Karpas-422 (cell line): Measurements from ENCODE around the gene SHOX. TPM values are rescaled to one million over a fixed set of nuclear protein-coding genes. Genes with fewer than 3 reads are reported as not detected.
"Not testable (repeated sequence)": the region's sequence is repeated elsewhere in the genome, so short reads cannot be mapped to it uniquely, and the experiment has no call there.

ENCODE experiments used
- DNase-seq: peaks from one replicate; pipeline ENCODE4 v3.0.0-alpha.2; 2015
- H2AFZ ChIP-seq: fragments of 200-600 bp; sonication (generic); 2 replicates; pipeline ENCODE4 v1.6.1; 2014; ENCODE audit warnings: antibody characterized with exemption, low read length, mixed read lengths
- H3K27ac ChIP-seq: fragments of 200-600 bp; sonication (generic); 2 replicates; pipeline ENCODE4 v1.5.1; 2014; ENCODE audit warnings: mild to moderate bottlenecking, low read length, moderate library complexity
- H3K27me3 ChIP-seq: fragments of 200-600 bp; sonication (generic); 2 replicates; pipeline ENCODE4 v1.6.1; 2014; ENCODE audit warnings: low read length, mixed read lengths
- H3K36me3 ChIP-seq: fragments of 200-600 bp; sonication (generic); 2 replicates; pipeline ENCODE4 v1.6.1; 2014; ENCODE audit warnings: low read length, mixed read lengths; ENCODE audit not compliant: insufficient read depth
- H3K4me1 ChIP-seq: fragments of 200-600 bp; sonication (generic); 2 replicates; pipeline ENCODE4 v1.6.1; 2014; ENCODE audit warnings: mild to moderate bottlenecking, low read length, mixed read lengths
- H3K4me2 ChIP-seq: fragments of 200-600 bp; sonication (generic); 2 replicates; pipeline ENCODE4 v1.6.1; 2014; ENCODE audit warnings: low read length, low read depth, mild to moderate bottlenecking; ENCODE audit not compliant: poor library complexity, severe bottlenecking
- H3K4me3 ChIP-seq: fragments of 200-600 bp; sonication (generic); 2 replicates; pipeline ENCODE4 v1.5.1; 2014; ENCODE audit warnings: mild to moderate bottlenecking, antibody characterized with exemption, low read length, mixed read lengths
- H3K79me2 ChIP-seq: fragments of 200-600 bp; sonication (generic); 2 replicates; pipeline ENCODE4 v1.6.1; 2014; ENCODE audit warnings: mild to moderate bottlenecking, low read length, mixed read lengths
- H3K9ac ChIP-seq: fragments of 200-600 bp; sonication (generic); 2 replicates; pipeline ENCODE4 v1.6.0; 2014; ENCODE audit warnings: low read length
- H3K9me2 ChIP-seq: fragments of 200-600 bp; sonication (generic), shearing (Covaris generic); replicated peaks from 2 replicates; pipeline ENCODE4 v1.6.0; 2014; ENCODE audit warnings: mild to moderate bottlenecking, low read length, moderate library complexity; ENCODE audit not compliant: insufficient read depth
- H3K9me3 ChIP-seq: fragments of 300-700, 200-600 bp; sonication (generic); 2 replicates; pipeline ENCODE4 v1.6.1; 2014; ENCODE audit warnings: low read length, mixed read lengths
- H4K20me1 ChIP-seq: fragments of 200-600 bp; sonication (generic); 2 replicates; pipeline ENCODE4 v1.6.1; 2014; ENCODE audit warnings: mild to moderate bottlenecking, antibody characterized with exemption, low read length, low read depth; ENCODE audit not compliant: insufficient read depth
- total RNA-seq: library from RNA; depleted of rRNA; stranded (reverse); fragments of >200 nt; shearing (Covaris generic); gene quantifications from 2 replicates; pipeline ENCODE4 v1.2.3, GENCODE V29; 2014; ENCODE audit warnings: low replicate concordance; rRNA removed

SHOX gene
- total RNA-seq: 0.36 TPM in 1 of 2 replicates, not detected in the other

DNA sequence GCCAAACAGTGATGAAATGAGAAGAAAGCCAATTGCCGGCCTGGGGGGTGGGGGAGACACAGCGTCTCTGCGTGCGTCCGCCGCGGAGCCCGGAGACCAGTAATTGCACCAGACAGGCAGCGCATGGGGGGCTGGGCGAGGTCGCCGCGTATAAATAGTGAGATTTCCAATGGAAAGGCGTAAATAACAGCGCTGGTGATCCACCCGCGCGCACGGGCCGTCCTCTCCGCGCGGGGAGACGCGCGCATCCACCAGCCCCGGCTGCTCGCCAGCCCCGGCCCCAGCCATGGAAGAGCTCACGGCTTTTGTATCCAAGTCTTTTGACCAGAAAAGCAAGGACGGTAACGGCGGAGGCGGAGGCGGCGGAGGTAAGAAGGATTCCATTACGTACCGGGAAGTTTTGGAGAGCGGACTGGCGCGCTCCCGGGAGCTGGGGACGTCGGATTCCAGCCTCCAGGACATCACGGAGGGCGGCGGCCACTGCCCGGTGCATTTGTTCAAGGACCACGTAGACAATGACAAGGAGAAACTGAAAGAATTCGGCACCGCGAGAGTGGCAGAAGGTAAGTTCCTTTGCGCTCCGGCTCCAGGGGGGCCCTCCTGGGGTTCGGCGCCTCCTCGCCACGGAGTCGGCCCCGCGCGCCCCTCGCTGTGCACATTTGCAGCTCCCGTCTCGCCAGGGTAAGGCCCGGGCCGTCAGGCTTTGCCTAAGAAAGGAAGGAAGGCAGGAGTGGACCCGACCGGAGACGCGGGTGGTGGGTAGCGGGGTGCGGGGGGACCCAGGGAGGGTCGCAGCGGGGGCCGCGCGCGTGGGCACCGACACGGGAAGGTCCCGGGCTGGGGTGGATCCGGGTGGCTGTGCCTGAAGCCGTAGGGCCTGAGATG lies at the start of gene SHOX:
Gene SHOX (plus strand): TSS at position 180 of the 885 bp plus-strand sequence. CDS start 107 bp downstream, at position 287.
- Histone ChIP-seq H3K9me2 (no peaks in the 10 kb centered on the region), H3K36me3 (no peaks in the 10 kb centered on the region), H3K4me1 (no peaks in the 10 kb centered on the region), H3K4me3 (no peak within 1 kb of the TSS), H3K4me2 (no peak within 1 kb of the TSS), H3K9ac (no peak within 1 kb of the TSS), H3K27ac (no peak within 1 kb of the TSS), H4K20me1 (no peaks in the 10 kb centered on the region), H3K9me3 (no peaks in the 10 kb centered on the region), H3K79me2 (no peaks in the 10 kb centered on the region), H2AFZ (no peak within 1 kb of the TSS), H3K27me3 (no peaks in the 10 kb centered on the region)
- DNase-seq: no peak

- Histone ChIP-seq H3K4me1 (no peaks in the 10 kb centered on the region), H4K20me1 (no peaks in the 10 kb centered on the region), H3K4me2 (no peak overlapping the region), H3K36me3 (no peaks in the 10 kb centered on the region), H3K9me3 (no peaks in the 10 kb centered on the region), H3K4me3 (no peak overlapping the region), H3K27me3 (no peaks in the 10 kb centered on the region), H3K79me2 (no peaks in the 10 kb centered on the region), H3K27ac (no peak overlapping the region), H2AFZ (no peak overlapping the region), H3K9ac (no peak overlapping the region), H3K9me2 (no peaks in the 10 kb centered on the region)
- DNase-seq: no peak
Observed at GRCh38 chrX:581066-581465, 49.5 kb upstream of the SHOX start.

GRCh38 chrX:581720-582298 lies 48.8 kb upstream of the SHOX start:
- Histone ChIP-seq H3K4me3 (no peak overlapping the region), H2AFZ (no peak overlapping the region), H3K9ac (no peak overlapping the region), H3K4me2 (no peak overlapping the region), H3K9me3 (no peaks in the 10 kb centered on the region), H4K20me1 (no peaks in the 10 kb centered on the region), H3K36me3 (no peaks in the 10 kb centered on the region), H3K27ac (no peak overlapping the region), H3K9me2 (no peaks in the 10 kb centered on the region), H3K4me1 (no peaks in the 10 kb centered on the region), H3K79me2 (no peaks in the 10 kb centered on the region), H3K27me3 (no peaks in the 10 kb centered on the region)
- no peak for DNase-seq

- no peak overlapping the region for H3K27ac ChIP-seq
- no peaks in the 10 kb centered on the region for H3K79me2 ChIP-seq
- H2AFZ ChIP-seq: no peak overlapping the region
- no peak for DNase-seq
- H3K4me3 ChIP-seq: no peak overlapping the region
- H3K9ac ChIP-seq: no peak overlapping the region
- H4K20me1 ChIP-seq: no peaks in the 10 kb centered on the region
- no peaks in the 10 kb centered on the region for H3K27me3 ChIP-seq
- no peaks in the 10 kb centered on the region for H3K36me3 ChIP-seq
- H3K4me1 ChIP-seq: no peaks in the 10 kb centered on the region
- no peak overlapping the region for H3K4me2 ChIP-seq
- H3K9me3 ChIP-seq: no peaks in the 10 kb centered on the region
- no peaks in the 10 kb centered on the region for H3K9me2 ChIP-seq
Observed at GRCh38 chrX:584572-584971, 46.0 kb upstream of the SHOX start.

DNA sequence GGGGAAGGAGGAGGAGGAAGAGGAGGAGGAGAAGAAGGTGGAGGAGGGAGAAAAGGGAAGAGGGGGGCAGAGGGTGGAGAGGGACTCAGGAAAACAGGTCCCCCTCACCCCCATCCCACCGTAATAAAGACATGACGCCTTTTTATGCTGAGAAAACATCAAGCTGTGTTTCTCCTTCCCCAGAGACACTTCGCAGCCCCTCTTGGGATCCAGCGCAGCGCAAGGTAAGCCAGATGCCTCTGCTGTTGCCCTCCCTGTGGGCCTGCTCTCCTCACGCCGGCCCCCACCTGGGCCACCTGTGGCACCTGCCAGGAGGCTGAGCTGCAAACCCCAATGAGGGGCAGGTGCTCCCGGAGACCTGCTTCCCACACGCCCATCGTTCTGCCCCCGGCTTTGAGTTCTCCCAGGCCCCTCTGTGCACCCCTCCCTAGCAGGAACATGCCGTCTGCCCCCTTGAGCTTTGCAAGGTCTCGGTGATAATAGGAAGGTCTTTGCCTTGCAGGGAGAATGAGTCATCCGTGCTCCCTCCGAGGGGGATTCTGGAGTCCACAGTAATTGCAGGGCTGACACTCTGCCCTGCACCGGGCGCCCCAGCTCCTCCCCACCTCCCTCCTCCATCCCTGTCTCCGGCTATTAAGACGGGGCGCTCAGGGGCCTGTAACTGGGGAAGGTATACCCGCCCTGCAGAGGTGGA lies 45.3 kb upstream of the SHOX start:
- Histone ChIP-seq H3K4me3 (no peak overlapping the region), H3K9me3 (no peaks in the 10 kb centered on the region)

GRCh38 chrX:586351-586750 lies 44.2 kb upstream of the SHOX start:
- no peak overlapping the region for H3K4me2 ChIP-seq
- no peaks in the 10 kb centered on the region for H3K36me3 ChIP-seq
- no peak overlapping the region for H2AFZ ChIP-seq
- H3K4me1 ChIP-seq: no peaks in the 10 kb centered on the region
- no peak overlapping the region for H3K9ac ChIP-seq
- no peak for DNase-seq
- no peaks in the 10 kb centered on the region for H4K20me1 ChIP-seq
- H3K4me3 ChIP-seq: no peak overlapping the region
- H3K27ac ChIP-seq: no peak overlapping the region
- no peaks in the 10 kb centered on the region for H3K9me3 ChIP-seq
- no peaks in the 10 kb centered on the region for H3K79me2 ChIP-seq
- H3K27me3 ChIP-seq: no peaks in the 10 kb centered on the region
- H3K9me2 ChIP-seq: no peaks in the 10 kb centered on the region

More for the DNA sequence above, 45.3 kb upstream of the SHOX start:
- no peaks in the 10 kb centered on the region for H3K4me1 ChIP-seq
- no peak overlapping the region for H2AFZ ChIP-seq
- H3K4me2 ChIP-seq: no peak overlapping the region
- H3K27ac ChIP-seq: no peak overlapping the region
- H4K20me1 ChIP-seq: no peaks in the 10 kb centered on the region
- DNase-seq: no peak
- no peaks in the 10 kb centered on the region for H3K36me3 ChIP-seq
- H3K9ac ChIP-seq: no peak overlapping the region
- no peaks in the 10 kb centered on the region for H3K79me2 ChIP-seq
- H3K9me2 ChIP-seq: no peaks in the 10 kb centered on the region
- no peaks in the 10 kb centered on the region for H3K27me3 ChIP-seq

DNA sequence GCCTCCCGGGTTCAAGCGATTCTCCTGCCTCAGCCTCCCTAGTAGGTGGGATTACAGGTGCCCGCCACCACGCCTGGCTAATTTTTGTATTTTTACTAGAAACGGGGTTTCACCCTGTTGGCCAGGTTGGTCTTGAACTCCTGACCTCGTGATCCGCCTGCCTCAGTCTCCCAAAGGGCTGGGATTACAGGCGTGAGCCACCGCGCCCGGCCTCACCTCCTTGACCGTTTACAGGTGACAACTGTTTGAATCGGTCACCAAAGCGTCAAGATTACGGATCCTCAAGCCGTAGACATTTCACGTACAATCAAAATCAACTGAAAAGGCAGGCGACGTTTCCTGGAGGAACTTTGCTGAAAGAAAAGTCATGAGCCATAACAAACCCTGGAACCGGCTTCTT lies 41.3 kb upstream of the SHOX start:
- H3K9ac ChIP-seq, H3K4me2 ChIP-seq, H3K4me3 ChIP-seq, DNase-seq, H3K79me2 ChIP-seq, H3K27ac ChIP-seq, H4K20me1 ChIP-seq, H2AFZ ChIP-seq, H3K27me3 ChIP-seq, H3K9me2 ChIP-seq, H3K9me3 ChIP-seq, H3K4me1 ChIP-seq, H3K36me3 ChIP-seq: not testable (repeated sequence)

- Histone ChIP-seq H3K4me2 (no peak overlapping the region), H3K9ac (no peak overlapping the region), H3K27me3 (no peaks in the 10 kb centered on the region), H3K4me1 (no peaks in the 10 kb centered on the region), H2AFZ (no peak overlapping the region), H3K4me3 (no peak overlapping the region), H3K79me2 (no peaks in the 10 kb centered on the region), H3K36me3 (no peaks in the 10 kb centered on the region), H3K9me3 (no peaks in the 10 kb centered on the region), H3K27ac (no peak overlapping the region), H3K9me2 (no peaks in the 10 kb centered on the region), H4K20me1 (no peaks in the 10 kb centered on the region)
- DNase-seq: no peak
Observed at GRCh38 chrX:590693-591404, 39.7 kb upstream of the SHOX start.
